Erythroblast (primary cell): ENCODE measurements around the gene DOCK4.
A peak's percentile ranks its signal among the peaks of the same experiment; 100 is the strongest.
"Not testable (repeated sequence)": the region's sequence is repeated elsewhere in the genome, so short reads cannot be mapped to it uniquely, and the experiment has no call there.

Experiments
- DNase-seq, 2 experiments: peaks; one replicate each; lab custom pipeline; 2025; lab: John Stamatoyannopoulos, UW
- GATA1 ChIP-seq: IDR thresholded peaks from 2 replicates; pipeline ENCODE4 v1.6.1; 2011; ENCODE audit warnings: low read depth, mild to moderate bottlenecking, control low read depth, low read length, moderate library complexity
- POLR2A ChIP-seq: IDR thresholded peaks from 2 replicates; pipeline ENCODE4 v1.6.1; 2011; ENCODE audit warnings: mild to moderate bottlenecking, low read length

The DOCK4 gene

GRCh38 chr7:112206238-112206990, at the start of gene DOCK4, which contains the start of gene ZNF277:
TSS of gene DOCK4 (minus strand) at chr7:112206399. CDS start at chr7:112206138, 261 bp downstream.
TSS of gene ZNF277 (plus strand) at chr7:112206695. CDS start at chr7:112206717, 22 bp downstream.
- TF ChIP-seq POLR2A (peak; percentile 55), GATA1 (no peak)
- DNase-seq, result peak; percentile 98

- no peak for DNase-seq
- TF ChIP-seq POLR2A, result no peak
- no peak for TF ChIP-seq GATA1
These were observed 49.2 kb upstream of the DOCK4 start for GRCh38 chr7:112255388-112255720.

GRCh38 chr7:112254709-112255387, 48.6 kb upstream of the DOCK4 start:
- TF ChIP-seq GATA1 (no peak), POLR2A (no peak)
- DNase-seq, result no peak

GRCh38 chr7:112254156-112254555, 48.0 kb upstream of the DOCK4 start:
- no peak for DNase-seq
- TF ChIP-seq GATA1, result no peak

- TF ChIP-seq POLR2A (no peak), GATA1 (no peak)
These were observed 46.5 kb upstream of the DOCK4 start for GRCh38 chr7:112252691-112253090.

GRCh38 chr7:112252141-112252540, 45.9 kb upstream of the DOCK4 start:
- DNase-seq, result no peak
- TF ChIP-seq POLR2A, result no peak
- TF ChIP-seq GATA1, result no peak

More at GRCh38 chr7:112252691-112253090, 46.5 kb upstream of the DOCK4 start:
- no peak for DNase-seq

- DNase-seq, result not testable (repeated sequence)
These were observed 43.8 kb upstream of the DOCK4 start for GRCh38 chr7:112249967-112250366.

GRCh38 chr7:112248598-112248997, 42.4 kb upstream of the DOCK4 start:
- DNase-seq, result no peak
- TF ChIP-seq POLR2A (no peak), GATA1 (no peak)

- no peak for DNase-seq
- TF ChIP-seq POLR2A, result no peak
- TF ChIP-seq GATA1, result no peak
These were observed 32.8 kb upstream of the DOCK4 start for GRCh38 chr7:112238852-112239610.

GRCh38 chr7:112238330-112238729, 32.1 kb upstream of the DOCK4 start:
- TF ChIP-seq POLR2A (no peak), GATA1 (no peak)
- no peak for DNase-seq

- TF ChIP-seq POLR2A, result no peak
- no peak for TF ChIP-seq GATA1
- DNase-seq, result no peak
These were observed 30.4 kb upstream of the DOCK4 start for GRCh38 chr7:112236597-112236996.

GRCh38 chr7:112234147-112234546, 27.9 kb upstream of the DOCK4 start:
- no peak for DNase-seq
- TF ChIP-seq POLR2A, result no peak
- no peak for TF ChIP-seq GATA1

- no peak for DNase-seq
- TF ChIP-seq POLR2A, result no peak
These were observed 27.0 kb upstream of the DOCK4 start for GRCh38 chr7:112233048-112233697.
